Measurements from ENCODE around the gene NFATC2.

GRCh38 chr20:51533291-51534172, 9.0 kb downstream of the NFATC2 start:
- TF ChIP-seq CTCF (IDR thresholded peaks at IDR 0.05) (no peak), POLR2AphosphoS5 (IDR thresholded peaks at IDR 0.05) (no peak), POLR2A (IDR thresholded peaks at IDR 0.05) (no peak)
